IPS-11a (cell line): ENCODE results near the gene MYRFL.

Experiments
- H3K4me3 ChIP-seq: one replicate; pipeline ENCODE4 v1.5.1; 2013; ENCODE audit warnings: low read depth, low read length, control low read depth

Gene MYRFL

DNA sequence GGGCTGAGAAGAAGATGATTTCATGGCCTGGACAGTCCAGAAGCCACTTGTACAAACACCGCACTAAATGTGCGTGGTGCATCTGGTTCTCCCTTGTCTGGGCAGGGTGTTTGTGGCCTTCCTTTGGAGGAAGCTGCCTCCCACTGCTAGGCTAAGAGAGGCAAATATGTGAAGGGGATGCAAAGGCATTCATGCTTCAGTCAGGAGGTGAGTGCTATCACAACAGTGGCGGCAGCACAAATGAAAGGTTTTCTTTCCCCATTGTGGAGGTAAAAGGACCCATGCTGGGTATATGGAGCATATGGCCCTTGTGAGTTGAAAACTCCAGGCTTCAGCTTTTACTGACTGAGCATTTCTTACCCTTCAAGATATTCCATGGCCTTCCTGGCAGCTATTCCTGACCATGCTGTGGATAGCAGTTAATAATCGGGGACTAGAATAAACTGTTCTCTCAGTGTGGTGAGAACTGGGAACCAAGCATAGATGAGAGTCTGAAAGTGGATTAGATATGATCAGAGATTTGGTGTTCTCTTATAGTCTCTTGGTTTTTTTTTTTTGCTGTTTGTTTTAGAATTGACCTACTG lies 69.9 kb downstream of the MYRFL start:
- H3K4me3 ChIP-seq = no peak overlapping the region

DNA sequence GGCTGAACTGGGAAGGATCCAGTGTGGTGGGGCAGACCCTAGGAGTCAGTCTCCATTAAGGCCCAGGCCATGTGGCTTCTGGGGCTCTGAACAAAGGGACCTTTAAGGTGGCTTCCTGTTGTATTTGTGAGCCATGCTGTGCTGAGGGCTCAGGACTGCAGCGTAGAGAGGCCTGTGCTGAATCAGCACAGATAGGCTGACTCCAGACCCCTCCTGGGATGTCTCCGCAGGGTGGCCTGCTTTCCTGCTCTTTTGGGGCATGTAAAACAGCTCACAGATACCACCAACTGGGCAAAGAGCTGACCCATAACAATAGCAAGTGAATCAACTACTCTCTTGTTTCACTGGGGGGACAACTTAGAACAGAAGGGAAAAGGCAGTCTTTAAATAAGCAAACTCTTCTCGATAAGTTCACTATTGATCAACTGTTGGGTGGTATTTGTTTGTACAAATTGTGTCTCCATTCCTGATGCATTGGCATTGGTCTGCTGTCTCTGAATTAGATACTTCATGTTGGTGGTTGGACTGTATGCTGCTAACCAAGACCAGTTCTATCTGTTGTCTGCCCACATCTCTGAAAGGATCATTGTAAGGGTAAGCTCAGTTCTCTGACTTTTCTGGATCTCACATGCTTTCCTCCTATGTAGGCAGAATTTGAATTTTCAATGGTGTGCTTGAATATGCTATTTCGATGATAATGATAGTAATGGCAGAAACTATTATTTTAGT lies 71.8 kb downstream of the MYRFL start:
- no peak overlapping the region for H3K4me3 ChIP-seq

DNA sequence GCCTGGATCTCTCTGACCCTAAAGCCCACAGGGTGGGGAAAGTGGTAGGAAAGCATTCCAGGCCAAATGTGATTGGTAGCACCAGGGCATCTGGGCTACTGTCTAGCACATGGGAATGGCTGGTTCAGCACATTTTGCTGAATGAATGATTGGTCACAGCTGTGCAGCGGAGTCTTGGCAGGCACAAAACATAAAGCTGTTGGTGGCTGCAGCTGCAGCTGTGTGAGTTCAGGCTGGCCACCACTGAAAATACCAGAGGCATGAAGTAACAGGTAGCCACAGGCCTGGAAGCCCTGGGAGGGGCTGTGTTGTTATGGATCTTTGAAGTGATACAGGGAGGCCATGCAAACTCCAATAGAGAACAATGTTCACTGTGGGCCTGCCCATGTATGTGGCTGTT lies 72.7 kb downstream of the MYRFL start:
- H3K4me3 ChIP-seq = no peak overlapping the region

DNA sequence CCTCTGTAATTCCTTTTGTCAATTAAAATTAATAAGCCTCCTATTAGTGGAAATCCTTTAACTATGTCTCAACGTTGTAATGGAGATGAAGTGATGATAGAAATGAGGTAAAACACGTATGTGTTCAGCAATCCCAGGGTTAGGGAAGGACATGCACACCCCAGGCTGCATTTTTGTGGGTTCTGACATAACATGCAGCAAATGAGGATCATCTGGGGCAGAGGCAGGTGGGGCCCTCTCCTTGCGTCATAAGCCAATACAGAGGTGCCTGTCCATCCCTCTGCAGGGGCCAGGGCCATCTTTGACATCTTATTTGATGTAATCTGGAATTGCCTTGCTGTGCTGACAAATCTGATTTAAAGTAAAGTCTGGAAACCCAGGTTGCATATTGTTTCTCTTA lies 73.2 kb downstream of the MYRFL start:
- H3K4me3 ChIP-seq = no peak overlapping the region

DNA sequence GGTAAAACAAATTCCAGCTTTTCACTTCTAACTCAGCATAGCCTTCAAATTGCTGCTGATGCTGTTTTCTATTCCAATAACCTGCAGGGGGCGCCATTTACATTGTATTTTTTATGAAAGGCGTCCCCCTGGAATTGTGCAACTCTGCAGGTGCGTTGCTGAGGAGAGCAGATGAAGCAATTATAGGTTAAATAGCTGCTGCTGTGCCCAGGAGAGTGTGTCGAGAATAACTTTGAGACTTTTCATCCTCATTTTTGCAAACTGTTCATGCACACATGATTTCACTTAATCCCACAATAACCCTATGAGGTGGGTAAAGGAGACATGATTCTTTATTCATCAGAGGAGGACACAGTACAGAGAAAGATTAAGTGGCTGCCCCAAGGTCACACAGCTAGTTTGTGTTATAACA lies 75.7 kb downstream of the MYRFL start:
- H3K4me3 ChIP-seq = no peak overlapping the region

DNA sequence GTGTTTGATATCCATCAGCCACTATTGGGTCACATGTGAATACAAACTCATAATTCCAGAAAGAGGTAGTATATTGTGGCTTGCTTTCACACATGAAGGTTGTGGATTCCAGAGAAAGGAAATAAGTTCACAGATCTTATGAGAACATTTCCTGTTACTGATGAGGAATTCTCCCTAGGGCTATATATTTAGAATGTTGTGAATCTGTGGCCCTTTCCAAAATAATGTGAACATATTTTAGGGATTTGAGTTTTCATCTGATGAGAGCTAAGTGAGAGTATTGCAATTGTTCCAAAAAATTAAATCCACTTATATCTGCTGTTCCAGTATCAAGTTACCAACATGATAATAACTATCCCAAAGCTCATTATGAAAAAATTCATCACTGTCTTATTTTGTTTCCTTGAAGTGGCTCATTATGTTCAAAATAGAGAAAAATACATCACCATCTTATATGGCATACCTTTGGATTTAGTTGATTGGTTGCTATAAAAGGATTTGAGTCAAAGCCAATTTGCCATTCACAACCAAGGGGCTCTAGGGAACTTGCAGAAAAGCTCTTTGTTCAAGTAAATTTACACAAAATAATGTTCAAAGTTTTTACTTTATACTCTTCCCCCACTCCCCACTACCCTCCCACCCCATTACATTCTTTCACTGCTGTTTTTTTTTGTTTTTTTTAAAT lies 76.3 kb downstream of the MYRFL start:
- no peak overlapping the region for H3K4me3 ChIP-seq

DNA sequence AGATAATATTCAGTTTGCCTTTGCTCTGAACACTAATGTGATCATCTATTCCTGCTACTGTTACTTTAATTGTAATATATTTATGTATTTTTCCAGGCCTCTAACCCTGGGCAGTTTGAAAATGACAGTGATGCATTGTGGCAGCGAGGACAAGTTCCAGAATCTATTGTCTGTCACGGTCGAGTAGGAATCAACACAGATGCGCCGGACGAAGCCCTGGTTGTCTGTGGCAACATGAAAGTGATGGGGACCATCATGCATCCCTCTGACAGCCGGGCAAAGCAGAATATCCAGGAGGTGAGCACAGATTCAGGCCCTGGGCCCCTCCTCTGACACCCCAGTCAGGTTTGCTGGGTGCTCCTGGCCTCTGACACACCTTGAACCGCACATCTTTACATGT lies 78.5 kb downstream of the MYRFL start:
- H3K4me3 ChIP-seq = no peak overlapping the region

DNA sequence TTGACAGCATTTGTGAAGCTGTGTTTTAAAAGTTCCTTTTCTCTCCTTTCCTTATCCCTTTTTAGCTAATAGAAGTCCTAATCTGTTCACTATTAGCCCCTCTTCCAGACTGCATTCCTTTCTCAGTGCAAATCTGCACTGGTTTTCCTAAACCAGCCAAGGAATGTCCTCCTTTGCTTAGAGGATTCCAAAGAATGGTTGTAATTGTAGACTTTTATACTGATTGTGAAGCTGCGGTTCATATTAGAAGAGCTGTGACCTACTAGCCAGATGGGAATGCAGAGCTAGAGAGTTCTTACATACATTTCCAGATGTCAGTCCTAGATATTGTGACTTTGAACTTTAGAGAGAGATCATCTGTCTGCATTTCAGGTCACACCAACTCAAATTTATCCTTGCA lies 79.8 kb downstream of the MYRFL start:
- no peak overlapping the region for H3K4me3 ChIP-seq

DNA sequence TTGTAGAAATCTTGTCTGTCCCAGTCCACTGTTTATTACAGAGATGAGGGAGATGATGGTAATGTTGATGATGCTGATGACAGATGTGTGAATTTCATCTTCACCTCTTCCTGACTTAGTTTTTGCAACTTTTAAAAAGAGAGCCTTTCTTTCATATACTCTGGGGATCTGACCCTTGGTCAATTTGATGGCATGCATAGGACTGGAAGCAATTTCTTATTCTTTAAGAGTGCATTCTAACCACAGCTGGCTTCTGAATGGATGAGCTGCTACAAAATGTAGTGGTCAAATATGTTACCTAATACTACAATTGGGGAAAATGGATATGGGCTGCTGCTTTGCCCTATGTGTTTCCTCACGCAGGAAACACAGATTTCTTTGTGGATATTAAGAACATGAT lies 80.8 kb downstream of the MYRFL start:
- no peak overlapping the region for H3K4me3 ChIP-seq

DNA sequence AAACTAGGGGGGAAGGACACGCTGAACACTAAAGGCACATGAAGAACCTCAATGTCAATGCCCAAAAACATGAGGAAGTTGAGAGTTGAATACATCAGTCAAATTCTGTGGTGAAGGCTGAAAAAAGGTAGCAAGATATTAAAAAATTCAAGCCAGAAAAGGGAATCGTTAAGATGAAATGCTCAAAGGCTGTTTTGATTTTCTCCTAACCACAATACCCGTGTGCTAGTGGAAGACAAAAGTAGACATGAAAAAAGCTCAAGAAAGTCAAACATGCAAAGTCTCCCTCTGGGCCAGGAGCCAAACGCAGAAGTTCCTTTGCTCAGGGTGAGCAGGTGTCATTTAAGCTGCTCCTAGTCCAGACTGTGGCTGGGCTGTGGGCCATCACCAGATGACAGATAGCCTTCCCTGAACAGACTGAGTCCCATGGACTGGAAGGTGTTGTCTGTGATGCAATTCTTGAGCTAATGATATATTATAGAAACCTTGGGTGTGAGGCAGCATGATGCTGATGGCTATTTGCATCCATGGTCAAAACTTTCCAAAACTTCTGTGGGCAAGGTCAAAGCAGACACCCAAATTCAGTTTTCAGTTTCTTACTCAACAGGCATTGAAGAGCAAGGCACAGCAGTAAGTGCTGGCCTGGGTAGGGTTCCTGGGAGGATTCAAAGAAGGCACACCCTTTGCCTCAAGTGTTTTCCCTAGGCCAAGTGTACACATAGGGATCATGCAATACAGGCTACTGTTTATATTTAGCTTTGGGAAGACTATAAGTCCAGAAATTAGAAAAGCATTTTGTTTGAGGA lies 81.6 kb downstream of the MYRFL start:
- H3K4me3 ChIP-seq = no peak overlapping the region

DNA sequence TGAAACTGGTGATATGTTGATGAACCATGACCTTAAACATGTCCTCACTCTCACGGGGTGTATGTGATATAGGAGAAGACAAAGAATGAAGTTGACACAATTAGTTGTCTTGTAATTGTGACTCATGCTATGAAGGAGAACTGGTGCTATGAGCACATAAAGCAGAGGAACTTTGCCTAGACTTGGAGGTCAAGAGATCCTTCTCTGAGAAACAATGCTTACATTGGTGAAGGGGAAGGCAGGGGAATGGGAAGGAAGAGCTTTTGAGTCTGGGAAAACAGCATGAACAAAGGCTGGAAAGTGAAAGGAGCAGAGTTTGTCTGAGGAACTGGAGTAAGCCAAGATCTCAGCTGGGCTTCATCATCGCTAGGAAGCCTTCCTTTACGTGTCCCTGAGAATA lies 83.2 kb downstream of the MYRFL start:
- no peak overlapping the region for H3K4me3 ChIP-seq

DNA sequence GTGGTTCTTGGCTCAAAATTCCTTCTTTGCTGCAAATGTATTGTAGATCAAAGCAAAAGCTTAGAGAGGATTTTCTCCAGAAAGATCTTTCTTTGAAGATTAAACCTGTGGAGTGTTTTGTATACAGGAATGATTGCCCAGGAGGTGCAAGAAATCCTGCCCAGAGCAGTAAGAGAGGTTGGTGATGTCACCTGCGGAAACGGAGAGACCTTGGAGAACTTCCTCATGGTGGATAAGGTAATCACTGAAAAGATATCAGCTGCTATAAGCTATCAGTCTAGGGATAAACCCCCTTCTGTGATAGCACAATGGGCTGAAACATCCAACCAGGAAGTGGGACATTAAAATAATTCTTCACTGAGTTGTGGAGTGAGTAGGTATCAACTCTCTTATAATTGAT lies 85.7 kb downstream of the MYRFL start:
- no peak overlapping the region for H3K4me3 ChIP-seq

DNA sequence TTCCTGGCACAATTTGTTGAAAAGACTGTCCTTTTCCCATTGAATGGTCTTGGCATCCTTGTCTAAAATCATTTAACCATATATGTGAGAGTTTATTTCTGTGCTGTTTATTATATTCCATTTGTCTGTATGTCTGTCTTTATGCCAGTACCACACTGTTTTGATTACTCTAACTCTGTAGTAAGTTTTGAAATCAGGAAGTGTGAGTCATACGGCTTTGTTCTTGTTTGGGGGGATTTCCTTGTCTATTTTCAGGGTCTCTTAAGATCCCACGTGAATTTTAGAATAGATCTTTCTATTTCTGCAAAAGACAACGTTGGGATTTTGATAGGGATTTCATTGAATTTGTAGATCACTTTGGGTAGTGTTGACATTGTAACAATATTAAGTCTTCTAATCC lies 88.5 kb downstream of the MYRFL start:
- no peak overlapping the region for H3K4me3 ChIP-seq

DNA sequence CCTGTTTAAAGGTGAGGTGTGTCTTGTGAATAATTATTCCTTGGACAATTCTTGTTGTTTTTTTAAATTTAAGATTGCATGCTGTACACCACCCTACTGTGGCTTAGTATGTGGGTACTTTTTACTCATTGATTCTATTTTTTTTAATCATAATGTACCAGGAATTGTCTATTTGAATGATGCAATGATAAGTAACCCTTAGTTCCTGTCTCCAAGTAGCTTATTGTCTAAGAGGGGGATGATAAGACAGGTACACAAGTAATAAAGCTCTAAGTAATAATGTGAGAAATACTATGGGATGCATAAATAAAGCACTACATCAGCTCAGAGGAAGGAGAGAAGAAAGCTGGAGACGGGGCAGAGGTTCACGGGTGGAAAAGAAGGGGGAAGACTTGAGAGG lies 90.9 kb downstream of the MYRFL start:
- no peak overlapping the region for H3K4me3 ChIP-seq

DNA sequence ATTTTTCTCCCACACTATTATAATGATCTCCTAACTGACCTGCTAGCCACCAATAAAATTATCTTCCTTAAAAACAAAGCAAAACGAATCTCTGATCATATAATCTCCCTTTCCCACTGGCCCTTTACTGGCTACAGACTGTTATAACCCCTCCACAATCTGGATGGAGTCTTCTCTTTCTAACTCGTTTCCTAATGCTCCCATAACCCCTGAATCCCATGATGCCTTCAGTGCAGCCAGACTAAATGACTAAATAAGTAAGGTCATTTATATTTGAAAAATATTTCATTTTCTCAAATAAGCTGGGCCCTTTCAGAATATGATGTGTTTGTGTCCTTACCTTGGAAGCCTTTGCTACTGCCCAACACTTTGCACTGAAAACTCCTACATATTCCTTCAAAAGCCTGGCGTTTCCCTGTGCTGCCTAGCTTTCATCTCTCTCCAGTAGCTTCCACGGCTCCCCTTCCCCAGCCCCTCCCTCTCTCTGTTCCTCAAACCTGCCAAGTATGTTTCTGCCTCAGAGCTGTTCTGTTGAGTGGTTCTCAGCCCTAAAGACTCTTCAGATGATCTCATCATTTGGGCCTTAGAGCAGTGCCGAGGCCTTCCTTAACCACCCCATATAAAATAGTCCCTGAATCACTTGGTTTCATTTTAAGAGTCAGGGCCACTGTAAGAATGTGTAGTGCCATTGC lies 91.7 kb downstream of the MYRFL start:
- no peak overlapping the region for H3K4me3 ChIP-seq

DNA sequence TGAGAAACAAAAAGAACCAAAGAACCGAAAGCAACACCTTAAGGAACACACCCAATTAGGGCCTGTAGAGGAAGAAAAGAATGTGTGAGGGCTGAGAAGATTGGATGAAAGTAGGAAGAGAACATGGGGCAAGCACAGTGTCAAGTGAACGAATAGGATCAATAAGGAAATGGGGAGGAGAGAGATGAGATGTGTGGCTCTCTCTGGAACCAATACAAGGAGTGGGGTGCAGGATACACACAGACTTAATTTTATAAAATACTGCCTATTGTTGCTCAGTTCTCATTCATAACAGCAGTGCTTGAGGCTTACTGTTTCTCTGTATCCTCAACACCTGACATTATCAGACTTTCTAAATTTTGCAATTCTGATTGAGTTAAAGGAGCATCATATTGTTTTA lies 93.3 kb downstream of the MYRFL start:
- H3K4me3 ChIP-seq = no peak overlapping the region

DNA sequence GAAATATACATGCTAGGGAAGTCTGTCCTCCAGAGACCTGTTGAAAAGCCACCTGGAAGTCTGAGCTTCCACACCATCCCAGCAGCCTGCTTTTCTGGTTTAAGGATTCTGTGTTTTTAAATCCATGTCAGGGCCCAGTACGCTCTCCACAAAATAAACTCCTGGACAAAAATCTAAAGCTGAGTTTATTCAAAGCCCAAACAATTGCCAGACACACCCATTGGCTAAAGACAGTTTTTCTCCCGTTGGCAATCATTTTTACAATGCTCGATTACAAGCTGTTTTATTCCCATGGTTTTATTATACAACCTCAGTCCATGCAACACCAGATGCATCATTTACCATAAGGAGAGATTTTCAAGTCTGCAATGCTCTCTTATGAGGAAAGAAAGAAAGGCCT lies 94.5 kb downstream of the MYRFL start:
- H3K4me3 ChIP-seq = no peak overlapping the region

DNA sequence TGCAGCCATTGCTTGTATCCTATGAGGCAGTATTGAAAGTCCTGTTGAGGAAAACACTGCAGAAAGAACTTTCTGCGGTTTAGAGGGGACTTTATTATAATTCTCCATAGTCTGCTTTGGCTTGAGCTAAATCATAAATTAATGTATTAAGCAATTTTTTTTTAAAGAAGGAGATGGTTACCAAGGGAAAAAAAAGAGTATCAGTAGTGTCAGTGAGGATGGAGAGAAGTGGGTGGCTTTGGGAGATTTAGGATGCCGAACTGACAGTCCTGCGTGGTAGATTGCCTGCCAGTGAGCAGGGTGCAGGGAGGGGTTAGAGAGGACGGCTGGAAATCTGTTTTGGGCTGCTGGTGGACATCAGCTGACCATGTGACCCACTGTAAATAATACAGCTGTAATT lies 96.8 kb downstream of the MYRFL start:
- no peak overlapping the region for H3K4me3 ChIP-seq

DNA sequence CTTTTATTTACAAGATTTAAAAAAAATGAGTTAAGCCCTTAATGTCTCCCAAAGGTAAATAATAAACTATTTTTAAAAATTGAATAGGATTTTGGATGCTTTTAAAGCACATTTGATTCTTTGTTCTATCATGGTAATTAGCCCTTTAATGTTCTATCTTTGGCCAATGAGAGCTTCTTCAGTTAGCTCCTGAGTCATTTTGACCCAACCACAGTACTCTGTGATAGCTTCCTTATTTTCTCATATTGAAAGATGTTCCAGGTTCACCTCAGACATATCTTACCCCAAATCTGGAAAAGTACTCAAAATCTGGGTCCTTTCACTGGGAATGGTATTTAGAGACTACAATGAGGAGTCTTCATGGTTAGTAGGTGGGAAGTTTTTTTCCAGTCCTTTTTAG lies 98.0 kb downstream of the MYRFL start:
- no peak overlapping the region for H3K4me3 ChIP-seq

DNA sequence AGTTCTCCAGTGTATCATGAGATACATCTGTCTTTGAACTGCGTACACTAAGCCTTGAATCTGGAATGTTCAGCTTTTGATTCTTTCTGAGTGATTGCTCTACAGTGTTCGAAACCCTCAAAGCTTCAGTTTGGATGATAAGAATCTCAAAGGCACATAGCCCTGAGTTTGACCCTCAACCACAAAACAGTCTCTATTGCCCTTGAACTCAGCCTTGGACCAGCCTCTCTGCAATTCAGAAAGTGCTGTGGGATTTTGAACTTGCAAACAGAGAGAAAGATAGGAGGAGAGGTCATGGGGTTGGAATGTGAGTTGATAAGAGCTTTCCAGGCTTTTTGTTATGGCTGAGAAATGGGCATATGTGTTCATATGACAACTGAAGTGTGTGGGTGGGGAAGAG lies 100.3 kb downstream of the MYRFL start:
- no peak overlapping the region for H3K4me3 ChIP-seq

DNA sequence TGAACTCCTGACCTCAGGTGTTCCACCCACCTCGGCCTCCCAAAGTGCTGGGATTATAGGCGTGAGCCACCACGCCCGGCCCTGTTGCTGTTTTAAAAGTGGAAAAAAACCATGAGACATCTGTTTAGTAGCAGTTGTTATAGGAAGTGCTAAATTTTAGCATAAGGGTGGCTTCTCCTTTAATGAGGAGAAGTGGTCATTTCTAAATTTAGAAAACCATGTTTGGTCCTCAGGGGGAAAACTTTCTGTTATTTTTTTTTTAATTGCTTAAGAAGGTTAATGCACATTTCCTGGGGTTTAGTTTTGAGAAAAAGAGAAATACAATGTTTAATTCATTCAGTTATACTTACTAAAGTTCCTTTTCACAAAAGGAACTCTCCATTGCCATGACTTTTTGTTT lies 102.1 kb downstream of the MYRFL start:
- no peak overlapping the region for H3K4me3 ChIP-seq
